Esophagus squamous epithelium (tissue), 5 donors: ENCODE data around the gene ITCH. TPM values are rescaled to one million over a fixed set of nuclear protein-coding genes. Genes with fewer than 3 reads are reported as not detected.
"Not testable (repeated sequence)": the region's sequence is repeated elsewhere in the genome, so short reads cannot be mapped to it uniquely, and the experiment has no call there.

Experiments used
- DNase-seq: peaks from one replicate; lab custom pipeline; 2025; lab: John Stamatoyannopoulos, UW
- H3K27ac ChIP-seq, 4 donors: fragments of 200-600 bp; sonication (generic); one replicate each; pipeline ENCODE4 v1.5.1; 2016 to 2019; ENCODE audit warnings: mild to moderate bottlenecking in 1 of 4
- H3K27me3 ChIP-seq, 4 donors: fragments of 200-600 bp; sonication (generic); 1 replicate in 3 of 4; 2 replicates in 1 of 4; pipeline versions ENCODE4 v1.5.1 to v1.6.0; 2017 to 2021; ENCODE audit warnings: antibody characterized with exemption in 1 of 4
- H3K36me3 ChIP-seq, 3 donors: fragments of 200-600 bp; sonication (generic); one replicate each; pipeline ENCODE4 v1.5.1; 2016 to 2019
- H3K4me1 ChIP-seq, 3 donors: fragments of 200-600 bp; sonication (generic); one replicate each; pipeline ENCODE4 v1.5.1; 2017 to 2019
- H3K4me3 ChIP-seq, 4 donors: fragments of 200-600 bp; sonication (generic); 1 replicate in 3 of 4; 2 replicates in 1 of 4; pipeline ENCODE4 v1.5.1; 2016 to 2019; ENCODE audit warnings: mild to moderate bottlenecking in 2 of 4, moderate library complexity in 1 of 4
- H3K9me3 ChIP-seq, 3 donors: fragments of 200-600 bp; sonication (generic); one replicate each; pipeline ENCODE4 v1.5.1; 2016 to 2019
- POLR2A ChIP-seq, 4 donors: fragments of 450-650 bp; IDR thresholded peaks; one replicate each; pipeline ENCODE4 v1.6.1; 2017; ENCODE audit warnings: antibody characterized with exemption in 4 of 4, mild to moderate bottlenecking in 4 of 4, moderate library complexity in 3 of 4
- WGBS, 2 donors: methylation state at CpG; one replicate each; pipeline ENCODE4 v1.1.5; 2018; 5-methylcytosine and 5-hydroxymethylcytosine counted together
- intact Hi-C: fragments of 100-400 bp; cut with DNase I; formaldehyde crosslinking; loops from one replicate; pipeline ENCODE4 v1.15.0; 2022
- total RNA-seq, 4 donors: library from RNA; depleted of rRNA; stranded (reverse); fragments of >200 nt; gene quantifications; one replicate each; pipeline ENCODE4 v1.1.0, GENCODE V29; 2016
- TF ChIP-seq, protein P1 (sequence below), 6 experiments: fragments of 450-650 bp in 4 of 6; fragments of 200-600 bp in 2 of 6; sonication (generic) in 2 of 6; IDR thresholded peaks; one replicate each; pipeline ENCODE4 v1.5.1; 2016 to 2019; ENCODE audit warnings: antibody characterized with exemption in 6 of 6, mild to moderate bottlenecking in 4 of 6, moderate library complexity in 4 of 6
- donor health status: DM: yes; HTN: yes; CAD: no.

ITCH gene
- total RNA-seq, 4 donors from 2014 or later = 45.9 to 67.9 (median 54.5) TPM

DNA sequence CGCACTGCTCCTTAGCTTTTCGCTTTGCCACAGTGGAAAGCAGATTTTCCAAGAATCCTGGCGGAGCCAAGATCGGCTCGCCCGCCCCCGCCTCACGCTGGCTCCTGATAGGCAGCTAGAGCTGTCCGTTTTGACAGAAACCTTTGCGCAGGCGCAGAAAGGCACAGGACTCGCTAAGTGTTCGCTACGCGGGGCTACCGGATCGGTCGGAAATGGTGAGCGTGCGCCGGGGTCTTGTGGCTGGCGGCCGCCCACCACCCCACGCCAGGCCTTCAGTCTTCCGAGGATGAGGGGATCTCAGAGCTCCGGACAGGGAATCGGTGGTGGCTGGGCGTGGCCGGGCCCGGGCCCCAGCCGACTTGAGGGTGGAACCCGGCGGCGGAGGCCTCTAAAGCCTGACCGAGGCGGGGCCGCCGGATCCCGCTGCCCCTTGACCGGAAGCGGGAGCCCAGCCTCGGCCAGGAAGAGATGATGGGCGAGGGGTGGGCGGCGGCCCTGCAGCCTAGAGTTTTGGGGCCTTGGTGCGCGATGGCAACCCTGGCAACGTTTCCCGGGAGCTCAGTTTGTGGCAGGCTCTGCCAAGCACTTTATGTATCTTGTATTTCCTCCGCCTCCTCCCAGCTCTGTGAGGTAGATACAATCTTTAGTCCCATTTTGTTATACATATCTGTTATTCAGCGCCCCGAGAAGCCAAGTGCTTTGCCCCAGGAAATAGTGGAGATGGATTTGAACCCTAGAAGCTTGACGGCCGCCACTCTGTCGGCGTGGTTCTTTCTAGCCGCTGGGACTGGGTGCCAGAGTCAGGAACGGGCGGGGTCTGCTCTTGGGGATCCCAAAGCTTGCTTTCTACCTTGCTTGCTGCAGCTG, 153.4 kb downstream of the ITCH start, which contains the start of gene DYNLRB1:
Gene DYNLRB1, plus strand, starts transcription at position 176 of the 867 bp plus-strand sequence. Its CDS starts 37 bp downstream, at position 213.
- peak; percentile 79 for DNase-seq
- Histone ChIP-seq H3K36me3 (peaks cover 0 to 34% (median 0%) of the 10 kb centered on the region in 3 donors), H3K4me3 (peak within 1 kb of the TSS; percentile 62 to 92 (median 80)), H3K27me3 (no peaks in the 10 kb centered on the region), H3K9me3 (no peaks in the 10 kb centered on the region), H3K27ac (peak within 1 kb of the TSS; percentile 95 to 99 (median 97)), H3K4me1 (peaks cover 0 to 84% (median 27%) of the 10 kb centered on the region in 3 donors)
- TF ChIP-seq, protein P1, sequence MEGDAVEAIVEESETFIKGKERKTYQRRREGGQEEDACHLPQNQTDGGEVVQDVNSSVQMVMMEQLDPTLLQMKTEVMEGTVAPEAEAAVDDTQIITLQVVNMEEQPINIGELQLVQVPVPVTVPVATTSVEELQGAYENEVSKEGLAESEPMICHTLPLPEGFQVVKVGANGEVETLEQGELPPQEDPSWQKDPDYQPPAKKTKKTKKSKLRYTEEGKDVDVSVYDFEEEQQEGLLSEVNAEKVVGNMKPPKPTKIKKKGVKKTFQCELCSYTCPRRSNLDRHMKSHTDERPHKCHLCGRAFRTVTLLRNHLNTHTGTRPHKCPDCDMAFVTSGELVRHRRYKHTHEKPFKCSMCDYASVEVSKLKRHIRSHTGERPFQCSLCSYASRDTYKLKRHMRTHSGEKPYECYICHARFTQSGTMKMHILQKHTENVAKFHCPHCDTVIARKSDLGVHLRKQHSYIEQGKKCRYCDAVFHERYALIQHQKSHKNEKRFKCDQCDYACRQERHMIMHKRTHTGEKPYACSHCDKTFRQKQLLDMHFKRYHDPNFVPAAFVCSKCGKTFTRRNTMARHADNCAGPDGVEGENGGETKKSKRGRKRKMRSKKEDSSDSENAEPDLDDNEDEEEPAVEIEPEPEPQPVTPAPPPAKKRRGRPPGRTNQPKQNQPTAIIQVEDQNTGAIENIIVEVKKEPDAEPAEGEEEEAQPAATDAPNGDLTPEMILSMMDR (IDR thresholded peaks at IDR 0.05) = peak in 1 of 6 experiments; percentile 6
- peak in 3 of 4 donors; percentile 36 to 88 (median 82) for TF ChIP-seq POLR2A (IDR thresholded peaks at IDR 0.05)
- intact Hi-C loops = no loop called here
- 0 to 2% methylated on average over 9 to 13 of the region's 59 CpGs for WGBS, 2 donors

DNA sequence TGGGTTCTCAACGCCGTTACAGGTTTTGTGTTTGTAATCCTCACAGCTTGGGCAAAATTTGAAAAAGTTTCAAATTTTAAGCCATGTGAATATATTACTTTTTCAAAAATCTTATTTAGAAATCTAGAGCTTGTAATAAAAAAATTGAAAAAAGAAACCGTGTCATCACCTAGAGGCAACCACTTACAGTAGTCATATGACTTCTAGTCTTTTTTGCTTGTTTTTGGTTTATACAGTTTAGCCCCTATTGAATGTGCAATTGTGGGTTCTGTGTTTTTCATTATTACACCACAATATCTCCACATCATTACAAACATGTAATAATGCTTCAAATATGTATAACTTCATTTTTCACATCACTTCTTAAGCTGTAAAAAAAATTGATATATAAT, 154.0 kb downstream of the ITCH start:
- H3K27me3 ChIP-seq = no peaks in the 10 kb centered on the region
- 0% methylated on average over 3 of the region's 3 CpGs for WGBS, 2 donors
- H3K4me1 ChIP-seq = peaks cover 0 to 89% (median 27%) of the 10 kb centered on the region in 3 donors
- peak overlapping the region; percentile 62 to 92 (median 80) for H3K4me3 ChIP-seq
- H3K27ac ChIP-seq = peak overlapping the region; percentile 95 to 99 (median 97)
- intact Hi-C loops = no loop called here
- no peaks in the 10 kb centered on the region for H3K9me3 ChIP-seq
- H3K36me3 ChIP-seq = peaks cover 0 to 32% (median 0%) of the 10 kb centered on the region in 3 donors
- no peak for TF ChIP-seq POLR2A (IDR thresholded peaks at IDR 0.05)
- TF ChIP-seq, protein P1 (IDR thresholded peaks at IDR 0.05) = no peak
- DNase-seq = no peak

DNA sequence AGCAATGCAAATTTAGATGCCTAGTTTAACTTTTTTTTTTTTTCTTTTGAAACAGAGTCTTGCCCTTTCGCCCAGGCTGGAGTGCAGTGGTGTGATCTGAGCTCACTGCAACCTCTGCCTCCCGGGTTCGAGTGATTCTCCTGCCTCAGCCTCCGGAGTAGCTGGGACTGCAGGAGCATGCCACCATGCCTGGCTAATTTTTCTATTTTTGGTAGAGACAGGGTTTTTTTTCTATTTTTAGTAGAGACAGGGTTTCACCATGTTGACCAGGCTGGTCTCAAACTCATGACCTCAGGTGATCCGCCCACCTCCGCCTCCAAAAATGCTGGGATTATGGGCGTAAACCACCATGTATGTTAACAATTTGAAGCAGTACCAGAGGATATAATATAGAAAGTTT, 155.8 kb downstream of the ITCH start:
- WGBS, 2 donors = 88 to 94% methylated on average over 4 to 7 of the region's 7 CpGs
- DNase-seq = not testable (repeated sequence)

DNA sequence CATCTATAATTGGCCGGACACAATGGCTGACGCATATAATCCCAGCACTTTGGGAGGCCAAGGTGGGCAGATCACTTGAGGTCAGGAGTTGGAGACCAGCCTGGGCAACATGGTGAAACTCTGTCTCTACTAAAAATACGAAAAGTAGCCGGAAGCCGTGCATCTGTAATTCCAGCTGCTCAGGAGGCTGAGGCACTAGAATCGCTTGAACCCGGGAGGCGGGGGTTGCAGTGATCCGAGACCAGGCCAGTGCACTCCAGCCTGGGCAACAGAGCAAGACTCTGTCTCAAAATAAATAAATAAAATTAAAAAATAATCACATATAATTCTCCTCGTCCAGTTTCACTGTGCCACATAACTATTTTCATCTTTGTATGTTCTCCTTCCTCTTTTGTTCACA, 156.8 kb downstream of the ITCH start:
- H3K27me3 ChIP-seq, DNase-seq, H3K9me3 ChIP-seq, H3K27ac ChIP-seq, H3K4me3 ChIP-seq, intact Hi-C loops: not testable (repeated sequence)
- peaks cover 0 to 31% (median 0%) of the 10 kb centered on the region in 3 donors for H3K36me3 ChIP-seq
- 82 to 84% methylated on average over 10 of the region's 10 CpGs for WGBS, 2 donors
- H3K4me1 ChIP-seq = peaks cover 9 to 92% (median 33%) of the 10 kb centered on the region in 3 donors

More for the DNA sequence above, 155.8 kb downstream of the ITCH start:
- Histone ChIP-seq H3K4me1 (peaks cover 9 to 92% (median 30%) of the 10 kb centered on the region in 3 donors), H3K36me3 (peaks cover 0 to 28% (median 0%) of the 10 kb centered on the region in 3 donors)
- H3K9me3 ChIP-seq, H3K27ac ChIP-seq, H3K4me3 ChIP-seq, intact Hi-C loops, H3K27me3 ChIP-seq: not testable (repeated sequence)

DNA sequence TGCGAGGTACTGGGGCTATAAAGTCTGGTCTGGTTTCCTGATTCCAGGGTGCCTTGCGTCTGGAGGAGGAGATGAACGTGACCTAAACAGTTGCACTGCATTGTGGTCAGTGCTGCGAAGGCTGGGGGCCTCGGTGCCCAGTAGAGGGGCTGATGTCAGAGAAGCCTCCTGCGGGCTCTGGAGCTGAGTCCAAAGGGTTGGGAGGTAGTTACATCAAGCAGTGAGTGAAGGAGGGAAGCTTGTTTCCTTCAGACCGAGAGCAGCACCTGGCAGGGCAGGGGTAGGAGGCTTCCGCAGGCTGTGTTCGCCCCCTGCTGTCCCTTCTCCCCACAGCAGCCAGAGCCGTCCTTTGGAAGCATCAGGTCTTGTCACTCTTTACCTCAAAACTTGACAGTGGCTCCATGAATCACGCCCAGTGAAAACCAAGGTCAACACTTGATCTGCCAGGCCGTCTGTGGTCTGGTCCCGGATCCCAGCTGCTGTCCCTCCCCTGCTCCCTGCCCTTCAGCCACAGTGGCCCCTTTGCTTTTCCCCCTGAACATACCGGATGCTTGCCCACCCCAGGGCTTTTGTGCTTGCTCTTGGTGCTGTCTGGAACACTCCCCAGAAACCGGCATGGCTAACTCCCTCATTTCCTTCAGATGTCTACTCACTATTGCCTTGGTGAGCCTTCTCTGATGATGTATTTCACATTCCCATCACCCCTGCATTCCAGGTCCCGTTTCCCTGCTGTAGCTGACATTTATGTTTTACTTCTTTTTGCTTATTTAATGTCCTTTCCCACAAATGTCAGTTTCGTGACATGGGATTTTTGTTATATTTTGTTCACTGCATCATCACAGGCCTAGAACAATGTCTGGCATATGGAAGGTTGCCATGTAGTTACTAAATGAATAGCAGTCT, 160.1 kb downstream of the ITCH start:
- Histone ChIP-seq H3K36me3 (peaks cover 8 to 51% (median 10%) of the 10 kb centered on the region in 3 donors), H3K4me3 (no peak overlapping the region), H3K27me3 (no peaks in the 10 kb centered on the region), H3K27ac (peak overlapping the region; percentile 17 to 92 (median 84)), H3K9me3 (no peaks in the 10 kb centered on the region), H3K4me1 (peaks cover 20 to 95% (median 42%) of the 10 kb centered on the region in 3 donors)
- 55 to 60% methylated on average over 11 to 15 of the region's 17 CpGs for WGBS, 2 donors
- TF ChIP-seq, protein P1 (IDR thresholded peaks at IDR 0.05) = peak in 4 of 6 experiments; percentile 19 to 54 (median 45)
- TF ChIP-seq POLR2A (IDR thresholded peaks at IDR 0.05) = no peak
- intact Hi-C loops = no loop called here
- DNase-seq = no peak
